ENCODE data around the gene ADTRP.
A peak's percentile ranks its signal among the peaks of the same experiment; 100 is the strongest.

Gene ADTRP

DNA sequence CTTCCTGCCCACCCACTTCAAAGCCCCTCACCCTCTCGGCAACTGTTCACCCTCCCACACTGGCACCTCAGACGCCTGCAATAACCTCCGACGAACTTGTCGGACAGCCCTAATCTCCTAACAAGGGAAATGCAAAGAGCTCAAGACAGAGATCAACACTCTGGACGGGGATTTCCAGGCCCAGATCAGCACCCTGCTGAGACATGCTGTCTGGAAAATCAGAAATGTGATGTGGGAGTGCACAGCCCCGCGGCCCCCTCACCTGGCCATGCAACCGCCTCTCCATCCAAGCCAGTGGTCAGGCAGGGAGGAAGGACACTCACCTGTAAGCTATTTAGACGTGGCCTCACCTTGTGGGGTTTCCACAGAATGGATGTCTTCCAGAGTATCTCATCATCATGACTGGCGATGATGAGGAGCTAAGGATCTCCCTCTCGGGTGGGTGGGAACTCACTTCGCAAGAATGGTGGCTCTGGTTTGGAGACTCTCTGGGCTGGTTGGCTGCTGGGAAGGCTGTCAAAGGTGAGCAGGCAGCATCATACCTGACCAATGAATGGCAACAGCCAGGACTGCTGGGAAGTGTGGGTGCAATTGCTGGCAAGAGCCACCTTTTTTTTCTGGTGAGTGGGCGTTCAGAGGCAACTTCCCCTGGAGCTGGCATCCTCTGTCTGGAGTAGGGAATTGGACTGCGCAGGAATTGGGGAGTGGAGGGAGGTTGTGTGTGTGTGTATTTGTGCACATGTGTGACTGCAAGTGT, 28.1 kb upstream of the ADTRP start:
- ChIA-PET CTCF (interaction anchor here (0.6 to 1.1 kb wide), 3 partner anchors 47 to 713 kb away, joined by 3 to 4 read pairs (median 3); partner anchors contain the start of gene SMIM13), POLR2A (no interaction called here)
- Histone ChIP-seq H3K27ac (ENCODE audit: extremely low read depth, low read depth, low read length) (no peak overlapping the region), H3K36me3 (ENCODE audit: control insufficient read depth in 2 of 2, insufficient read depth in 1 of 2, low read length in 2 of 2) (no peaks in the 10 kb centered on the region), H3K4me3 (ENCODE audit: low read depth, low read length) (no peak overlapping the region), H3K4me1 (ENCODE audit: control insufficient read depth, insufficient read depth, low read length) (no peaks in the 10 kb centered on the region), H3K9me3 (ENCODE audit: control insufficient read depth, insufficient read depth, low read depth, low read length) (no peaks in the 10 kb centered on the region)
- TF ChIP-seq ZFHX2 (tag by site-specific recombination; conservative IDR thresholded peaks at IDR 0.05) (peak; percentile 72), EGR2 (tag by site-specific recombination; IDR thresholded peaks at IDR 0.05; ENCODE audit: low read depth) (peak; percentile 65), ZNF274 (IDR thresholded peaks at IDR 0.05; ENCODE audit: low read length) (no peak), ZNF274 (tag by site-specific recombination; IDR thresholded peaks at IDR 0.05; ENCODE audit: borderline replicate concordance) (no peak)

DNA sequence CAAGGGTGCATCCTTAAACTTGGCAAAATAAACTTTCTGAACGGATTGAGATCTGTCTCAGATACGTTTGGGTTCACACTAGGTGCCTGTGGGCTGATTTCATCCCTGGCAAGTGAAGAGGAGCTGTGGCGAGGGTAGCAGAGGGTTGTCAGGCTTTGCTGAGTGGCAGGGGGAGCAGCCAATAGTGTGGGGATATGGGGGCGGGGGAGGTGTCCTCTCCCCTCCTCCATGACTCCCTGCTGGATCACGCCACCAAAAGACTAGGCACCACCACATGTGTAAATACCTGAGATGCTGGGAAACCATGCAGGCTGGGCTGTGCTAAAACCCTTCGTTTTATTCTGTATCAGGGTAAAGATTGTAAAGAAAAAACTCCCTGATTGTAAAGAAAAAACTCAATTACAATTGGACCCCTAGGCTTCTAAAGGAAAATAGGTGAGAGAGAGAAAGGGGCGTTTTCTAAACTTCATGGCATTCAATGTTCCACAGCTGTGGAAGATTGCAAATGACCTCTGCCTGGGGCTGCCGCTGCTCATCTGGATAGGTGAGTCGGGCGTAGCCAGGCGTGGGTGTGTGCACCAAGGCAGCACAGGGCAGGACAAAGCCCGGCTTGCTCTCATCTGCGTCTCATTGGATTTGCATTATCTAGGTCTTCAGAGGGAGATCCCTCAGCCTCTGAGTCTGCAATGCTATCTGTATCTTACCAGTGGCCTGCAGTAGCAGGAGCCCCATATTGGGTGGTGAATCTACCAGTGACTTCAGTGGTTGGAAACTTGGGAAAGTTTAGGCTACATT, 26.9 kb upstream of the ADTRP start:
- H3K4me1 ChIP-seq (ENCODE audit: control insufficient read depth, insufficient read depth, low read length), result no peaks in the 10 kb centered on the region
- TF ChIP-seq ZFHX2 (tag by site-specific recombination; conservative IDR thresholded peaks at IDR 0.05) (no peak), ZNF571 (tag by site-specific recombination; IDR thresholded peaks at IDR 0.05) (no peak), ZNF544 (tag by site-specific recombination; IDR thresholded peaks at IDR 0.05) (no peak), ZNF155 (tag by site-specific recombination; IDR thresholded peaks at IDR 0.05) (no peak), MZF1 (tag by site-specific recombination; IDR thresholded peaks at IDR 0.05; ENCODE audit: borderline replicate concordance) (no peak), ZNF704 (tag by site-specific recombination; IDR thresholded peaks at IDR 0.05) (no peak), PRDM1 (tag by site-specific recombination; IDR thresholded peaks at IDR 0.05) (no peak), ZNF16 (tag by site-specific recombination; IDR thresholded peaks at IDR 0.05; ENCODE audit: low read depth) (no peak), ZNF660 (tag by site-specific recombination; IDR thresholded peaks at IDR 0.05) (no peak)
- no peaks in the 10 kb centered on the region for H3K36me3 ChIP-seq (ENCODE audit: control insufficient read depth in 2 of 2, insufficient read depth in 1 of 2, low read length in 2 of 2)
- no peaks in the 10 kb centered on the region for H3K9me3 ChIP-seq (ENCODE audit: control insufficient read depth, insufficient read depth, low read depth, low read length)
- no peak overlapping the region for H3K27ac ChIP-seq (ENCODE audit: extremely low read depth, low read depth, low read length)
- CTCF ChIA-PET, result no interaction called here
- POLR2A ChIA-PET, result no interaction called here
- H3K4me3 ChIP-seq (ENCODE audit: low read depth, low read length), result no peak overlapping the region

GRCh38 chr6:11804701-11805100, 26.1 kb upstream of the ADTRP start:
- Histone ChIP-seq H3K27ac (ENCODE audit: extremely low read depth, low read depth, low read length) (no peak overlapping the region), H3K4me1 (ENCODE audit: control insufficient read depth, insufficient read depth, low read length) (no peaks in the 10 kb centered on the region), H3K4me3 (ENCODE audit: low read depth, low read length) (no peak overlapping the region), H3K36me3 (ENCODE audit: control insufficient read depth in 2 of 2, insufficient read depth in 1 of 2, low read length in 2 of 2) (no peaks in the 10 kb centered on the region), H3K9me3 (ENCODE audit: control insufficient read depth, insufficient read depth, low read depth, low read length) (no peaks in the 10 kb centered on the region)
- no peak for TF ChIP-seq ZNF600 (tag by site-specific recombination; IDR thresholded peaks at IDR 0.05)
- TF ChIP-seq ZNF391 (tag by site-specific recombination; IDR thresholded peaks at IDR 0.05; ENCODE audit: borderline replicate concordance, low read depth), result no peak
- TF ChIP-seq PRDM6 (tag by site-specific recombination; IDR thresholded peaks at IDR 0.05), result no peak
- no peak for TF ChIP-seq ZNF302 (tag by site-specific recombination; IDR thresholded peaks at IDR 0.05; ENCODE audit: low read depth)
- no peak for TF ChIP-seq ZNF354C (tag by site-specific recombination; IDR thresholded peaks at IDR 0.05; ENCODE audit: borderline replicate concordance, low read depth)
- TF ChIP-seq, protein P1, sequence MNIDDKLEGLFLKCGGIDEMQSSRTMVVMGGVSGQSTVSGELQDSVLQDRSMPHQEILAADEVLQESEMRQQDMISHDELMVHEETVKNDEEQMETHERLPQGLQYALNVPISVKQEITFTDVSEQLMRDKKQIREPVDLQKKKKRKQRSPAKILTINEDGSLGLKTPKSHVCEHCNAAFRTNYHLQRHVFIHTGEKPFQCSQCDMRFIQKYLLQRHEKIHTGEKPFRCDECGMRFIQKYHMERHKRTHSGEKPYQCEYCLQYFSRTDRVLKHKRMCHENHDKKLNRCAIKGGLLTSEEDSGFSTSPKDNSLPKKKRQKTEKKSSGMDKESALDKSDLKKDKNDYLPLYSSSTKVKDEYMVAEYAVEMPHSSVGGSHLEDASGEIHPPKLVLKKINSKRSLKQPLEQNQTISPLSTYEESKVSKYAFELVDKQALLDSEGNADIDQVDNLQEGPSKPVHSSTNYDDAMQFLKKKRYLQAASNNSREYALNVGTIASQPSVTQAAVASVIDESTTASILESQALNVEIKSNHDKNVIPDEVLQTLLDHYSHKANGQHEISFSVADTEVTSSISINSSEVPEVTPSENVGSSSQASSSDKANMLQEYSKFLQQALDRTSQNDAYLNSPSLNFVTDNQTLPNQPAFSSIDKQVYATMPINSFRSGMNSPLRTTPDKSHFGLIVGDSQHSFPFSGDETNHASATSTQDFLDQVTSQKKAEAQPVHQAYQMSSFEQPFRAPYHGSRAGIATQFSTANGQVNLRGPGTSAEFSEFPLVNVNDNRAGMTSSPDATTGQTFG (tag by site-specific recombination; IDR thresholded peaks at IDR 0.05; ENCODE audit: borderline replicate concordance), result no peak
- CTCF ChIA-PET, result interaction anchor here (0.8 kb wide), 1 partner anchor 21 kb away, joined by 3 read pairs; no protein-coding TSS in a partner anchor
- POLR2A ChIA-PET, result interaction anchor here (0.6 kb wide), 1 partner anchor 482 kb away, joined by 3 read pairs; no protein-coding TSS in a partner anchor

All from HEK293 (cell line).